NAMALWA (cell line): Measurements from ENCODE around the gene TRMT112.
"Not testable (repeated sequence)": the region's sequence is repeated elsewhere in the genome, so short reads cannot be mapped to it uniquely, and the experiment has no call there.

Experiments used
- DNase-seq: peaks from one replicate; pipeline ENCODE4 v3.0.0-alpha.2; 2015; ENCODE audit warnings: low spot score

TRMT112 gene

DNA sequence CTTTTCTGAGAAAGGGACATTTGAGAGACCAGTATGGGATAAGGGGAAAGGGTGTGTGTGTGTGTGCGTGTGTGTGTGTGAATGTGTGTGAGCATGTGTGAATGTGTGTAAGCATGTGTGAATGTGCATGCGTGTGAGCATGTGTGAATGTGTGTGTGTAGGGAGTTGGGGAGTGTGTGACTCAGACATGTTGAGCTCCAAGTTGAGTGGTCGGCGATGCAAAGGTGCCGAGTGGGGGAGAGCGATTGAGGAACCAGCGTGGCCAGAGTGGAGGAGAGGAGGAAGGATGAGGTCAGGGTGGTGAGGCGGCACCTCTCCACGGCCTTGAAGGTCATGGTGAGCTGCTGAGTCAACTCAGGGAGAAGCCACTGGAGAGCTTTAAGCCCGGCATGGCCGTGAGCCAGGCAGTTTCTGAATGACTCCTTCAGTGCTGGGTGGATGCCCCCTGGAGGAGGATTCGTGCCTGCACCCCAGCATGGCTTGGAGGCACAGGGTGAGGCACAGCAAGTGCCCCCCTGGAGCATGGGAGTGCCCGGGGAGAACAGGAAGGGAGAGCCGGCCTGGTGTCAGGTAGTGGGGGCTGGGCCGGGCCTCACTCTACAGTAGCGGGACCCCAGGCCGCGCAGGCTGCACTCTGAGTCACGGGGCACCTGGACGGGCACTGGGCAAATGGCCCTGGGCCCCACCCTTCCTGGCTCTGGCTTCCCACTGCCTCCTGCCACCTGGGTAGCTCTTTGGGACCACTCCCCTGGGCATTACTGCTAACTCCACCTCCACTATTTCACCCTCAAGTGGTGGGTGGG lies 14.4 kb upstream of the TRMT112 start:
- DNase-seq, result peak; percentile 80

GRCh38 chr11:64330888-64331287 lies 13.5 kb upstream of the TRMT112 start:
- no peak for DNase-seq

- DNase-seq, result no peak
Observed at GRCh38 chr11:64327993-64328392, 10.6 kb upstream of the TRMT112 start.

GRCh38 chr11:64327375-64327774 lies 10.0 kb upstream of the TRMT112 start:
- DNase-seq, result no peak

GRCh38 chr11:64324692-64325469 lies 7.5 kb upstream of the TRMT112 start:
- DNase-seq, result no peak

GRCh38 chr11:64323984-64324383 lies 6.6 kb upstream of the TRMT112 start:
- not testable (repeated sequence) for DNase-seq

- DNase-seq, result no peak
Observed at GRCh38 chr11:64323373-64323772, 6.0 kb upstream of the TRMT112 start.

DNA sequence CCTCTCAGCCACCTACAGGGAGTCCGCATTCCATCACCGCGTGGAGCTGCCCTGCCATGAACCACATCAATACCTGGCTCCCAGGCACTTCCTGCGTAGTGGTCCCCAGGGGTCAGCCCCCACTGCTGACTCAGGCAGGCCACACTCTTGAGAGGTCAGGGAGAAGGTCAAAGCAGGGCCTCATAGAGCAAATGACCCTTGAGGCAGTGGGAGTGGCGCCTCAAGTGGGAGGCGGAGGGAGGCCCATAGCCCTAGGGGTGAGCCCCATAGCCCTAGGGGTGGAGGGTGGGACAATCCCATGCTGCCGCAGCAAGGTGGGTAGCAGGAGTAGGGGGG lies 5.5 kb upstream of the TRMT112 start:
- no peak for DNase-seq

- DNase-seq, result no peak
Observed at GRCh38 chr11:64321533-64321932, 4.2 kb upstream of the TRMT112 start.

DNA sequence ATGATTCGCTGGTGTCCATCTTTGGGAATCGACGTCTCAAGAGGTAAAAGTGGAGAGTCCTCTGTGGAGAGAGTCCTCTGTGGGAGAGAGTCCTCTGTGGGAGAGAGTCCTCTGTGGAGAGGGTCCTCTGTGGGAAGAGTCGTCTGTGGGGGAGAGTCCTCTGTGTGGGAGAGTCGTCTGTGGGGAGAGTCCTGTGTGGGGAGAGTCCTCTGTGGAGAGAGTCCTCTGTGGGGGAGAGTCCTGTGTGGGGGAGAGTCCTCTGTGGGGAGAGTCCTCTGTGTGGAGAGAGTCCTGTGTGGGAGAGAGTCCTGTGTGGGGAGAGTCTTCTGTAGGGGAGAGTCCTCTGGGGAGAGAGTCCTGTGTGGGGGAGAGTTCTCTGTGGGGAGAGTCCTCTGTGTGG lies 3.7 kb upstream of the TRMT112 start:
- no peak for DNase-seq

GRCh38 chr11:64320556-64320955 lies 3.2 kb upstream of the TRMT112 start:
- DNase-seq, result no peak

GRCh38 chr11:64318766-64319761 lies 1.7 kb upstream of the TRMT112 start:
- DNase-seq, result no peak

DNA sequence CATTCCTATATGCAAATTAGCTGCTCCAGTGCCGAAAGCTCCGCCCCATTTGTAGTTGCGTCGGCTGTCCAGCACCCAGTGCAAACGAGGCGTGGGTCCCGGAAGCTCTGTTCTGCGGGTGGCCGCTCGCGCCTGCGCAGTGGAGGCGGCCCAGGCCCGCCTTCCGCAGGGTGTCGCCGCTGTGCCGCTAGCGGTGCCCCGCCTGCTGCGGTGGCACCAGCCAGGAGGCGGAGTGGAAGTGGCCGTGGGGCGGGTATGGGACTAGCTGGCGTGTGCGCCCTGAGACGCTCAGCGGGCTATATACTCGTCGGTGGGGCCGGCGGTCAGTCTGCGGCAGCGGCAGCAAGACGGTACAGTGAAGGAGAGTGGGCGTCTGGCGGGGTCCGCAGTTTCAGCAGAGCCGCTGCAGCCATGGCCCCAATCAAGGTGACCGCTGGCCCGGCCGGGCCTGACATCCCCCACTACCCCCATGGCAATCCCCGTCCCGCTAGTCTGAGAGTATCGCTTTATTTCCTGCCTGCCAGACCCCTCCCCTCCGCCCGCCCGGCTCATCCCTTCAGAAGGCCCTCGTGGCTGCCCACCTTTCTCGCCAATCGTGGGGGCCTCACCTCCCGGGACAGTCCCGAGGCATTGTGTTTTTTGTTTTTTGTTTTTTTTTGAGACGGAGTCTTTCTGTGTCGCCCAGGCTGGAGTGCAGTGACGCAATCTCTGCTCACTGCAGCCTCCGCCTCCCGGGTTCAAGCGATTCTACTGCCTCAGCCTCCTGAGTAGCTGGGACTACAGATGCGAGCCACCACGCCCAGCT lies 804 bp upstream of the TRMT112 start, which contains the start of gene PRDX5:
Gene PRDX5 (plus strand): TSS at position 161 of the 805 bp plus-strand sequence. CDS start 95 bp downstream, at position 256.
- peak; percentile 98 for DNase-seq

GRCh38 chr11:64316672-64317324 lies 561 bp downstream of the TRMT112 start:
- DNase-seq, result peak; percentile 67

DNA sequence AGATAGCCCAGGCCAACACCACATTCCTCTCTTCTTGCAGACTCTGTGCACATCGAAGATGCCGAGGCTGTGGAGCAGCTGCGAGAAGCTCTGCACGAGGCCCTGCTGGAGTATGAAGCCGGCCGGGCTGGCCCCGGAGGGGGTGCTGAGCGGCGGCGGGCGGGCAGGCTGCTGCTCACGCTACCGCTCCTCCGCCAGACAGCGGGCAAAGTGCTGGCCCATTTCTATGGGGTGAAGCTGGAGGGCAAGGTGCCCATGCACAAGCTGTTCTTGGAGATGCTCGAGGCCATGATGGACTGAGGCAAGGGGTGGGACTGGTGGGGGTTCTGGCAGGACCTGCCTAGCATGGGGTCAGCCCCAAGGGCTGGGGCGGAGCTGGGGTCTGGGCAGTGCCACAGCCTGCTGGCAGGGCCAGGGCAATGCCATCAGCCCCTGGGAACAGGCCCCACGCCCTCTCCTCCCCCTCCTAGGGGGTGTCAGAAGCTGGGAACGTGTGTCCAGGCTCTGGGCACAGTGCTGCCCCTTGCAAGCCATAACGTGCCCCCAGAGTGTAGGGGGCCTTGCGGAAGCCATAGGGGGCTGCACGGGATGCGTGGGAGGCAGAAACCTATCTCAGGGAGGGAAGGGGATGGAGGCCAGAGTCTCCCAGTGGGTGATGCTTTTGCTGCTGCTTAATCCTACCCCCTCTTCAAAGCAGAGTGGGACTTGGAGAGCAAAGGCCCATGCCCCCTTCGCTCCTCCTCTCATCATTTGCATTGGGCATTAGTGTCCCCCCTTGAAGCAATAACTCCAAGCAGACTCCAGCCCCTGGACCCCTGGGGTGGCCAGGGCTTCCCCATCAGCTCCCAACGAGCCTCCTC lies 1.5 kb downstream of the TRMT112 start:
- DNase-seq, result not testable (repeated sequence)

DNA sequence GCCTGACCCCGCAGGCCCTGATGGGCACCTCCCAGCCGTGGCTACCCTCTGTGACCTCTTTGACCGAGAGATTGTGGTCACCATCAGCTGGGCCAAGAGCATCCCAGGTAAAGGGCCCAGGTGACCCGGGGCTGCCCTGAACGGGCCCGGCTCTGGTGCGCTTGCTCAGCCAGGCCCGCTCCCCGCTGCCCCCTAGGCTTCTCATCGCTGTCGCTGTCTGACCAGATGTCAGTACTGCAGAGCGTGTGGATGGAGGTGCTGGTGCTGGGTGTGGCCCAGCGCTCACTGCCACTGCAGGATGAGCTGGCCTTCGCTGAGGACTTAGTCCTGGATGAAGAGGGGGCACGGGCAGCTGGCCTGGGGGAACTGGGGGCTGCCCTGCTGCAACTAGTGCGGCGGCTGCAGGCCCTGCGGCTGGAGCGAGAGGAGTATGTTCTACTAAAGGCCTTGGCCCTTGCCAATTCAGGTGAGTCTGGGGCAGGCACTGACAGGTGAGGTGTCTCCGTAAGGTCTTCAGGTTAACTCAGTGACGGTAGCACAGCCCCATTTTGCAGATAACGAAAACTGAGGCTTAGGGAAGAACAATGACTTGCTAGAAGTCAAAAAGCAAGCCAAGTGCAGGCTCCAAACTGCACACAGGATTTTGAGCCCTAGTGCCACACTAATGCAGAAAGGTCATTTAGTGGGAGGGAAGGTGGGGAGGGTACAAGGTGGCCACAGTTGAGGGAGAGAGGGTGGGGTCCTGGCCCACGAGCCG lies 2.4 kb downstream of the TRMT112 start:
- DNase-seq, result no peak

DNA sequence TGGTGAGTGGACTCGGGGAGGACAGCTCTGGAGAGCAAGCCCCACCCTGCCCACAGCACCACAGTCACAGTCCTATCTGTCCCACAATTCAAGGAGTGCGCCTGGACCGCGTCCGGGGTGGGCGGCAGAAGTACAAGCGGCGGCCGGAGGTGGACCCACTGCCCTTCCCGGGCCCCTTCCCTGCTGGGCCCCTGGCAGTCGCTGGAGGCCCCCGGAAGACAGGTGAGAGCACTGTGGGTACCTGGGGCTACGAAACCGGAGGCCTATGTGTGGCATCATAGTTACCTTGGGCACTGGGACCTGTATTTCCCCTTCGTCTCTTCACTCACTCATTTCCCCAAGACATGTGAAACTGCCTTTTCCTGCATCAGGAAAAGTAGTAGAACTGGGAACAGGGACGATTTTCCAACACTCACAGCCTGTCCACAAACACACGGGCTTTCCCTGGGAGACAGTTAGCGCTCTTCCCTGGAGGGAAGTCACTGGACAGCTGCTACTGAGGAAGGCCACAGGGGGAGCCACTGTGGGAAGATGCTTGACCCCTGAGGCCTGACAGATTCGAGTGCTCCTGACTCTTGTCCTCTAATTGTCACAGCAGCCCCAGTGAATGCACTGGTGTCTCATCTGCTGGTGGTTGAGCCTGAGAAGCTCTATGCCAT lies 3.1 kb downstream of the TRMT112 start:
- no peak for DNase-seq

GRCh38 chr11:64313491-64314145 lies 3.7 kb downstream of the TRMT112 start:
- DNase-seq, result no peak
